Measurements from ENCODE around the gene STRN4. TPM values are rescaled to one million over a fixed set of nuclear protein-coding genes. Genes with fewer than 3 reads are reported as not detected.
"Not testable (repeated sequence)": the region's sequence is repeated elsewhere in the genome, so short reads cannot be mapped to it uniquely, and the experiment has no call there.

The STRN4 gene
- total RNA-seq, 1 experiment from 2014 or later = 134 TPM

DNA sequence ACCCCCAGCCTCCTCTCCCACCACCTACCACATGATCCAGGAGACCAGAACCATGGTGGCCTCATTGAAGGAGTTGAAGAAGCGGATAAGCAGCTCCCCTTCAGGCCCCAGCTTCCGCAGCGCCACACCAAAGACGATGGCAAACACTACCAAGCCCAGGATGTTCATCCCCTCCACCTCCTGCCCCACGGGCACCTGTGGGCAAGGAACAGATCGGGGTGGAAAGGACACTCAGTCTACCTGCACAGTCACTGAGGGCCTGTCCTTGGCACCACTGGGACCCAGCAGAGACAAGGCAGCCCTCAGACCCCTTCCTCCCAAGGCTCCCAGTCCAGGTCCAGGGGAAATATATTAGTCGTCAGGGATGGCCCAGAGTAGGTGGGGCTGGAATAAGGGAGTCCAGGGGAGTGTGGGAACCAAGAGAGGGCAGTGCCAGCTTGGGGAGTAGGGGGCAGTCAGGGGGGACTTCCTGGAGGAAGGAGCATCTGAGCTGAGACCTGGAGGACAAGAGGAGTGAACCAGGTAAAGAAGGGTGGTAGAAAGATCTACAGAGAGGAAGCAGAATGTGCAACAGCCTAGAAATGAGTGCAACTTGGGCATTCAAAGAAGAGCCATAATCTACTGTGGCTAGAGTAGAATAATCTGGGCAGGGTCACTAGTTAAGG lies 36.2 kb upstream of the STRN4 start:
- Histone ChIP-seq H3K36me3 (ENCODE audit: insufficient read depth, low read length, poor library complexity, severe bottlenecking) (peaks cover 77% of the 10 kb centered on the region), H3K27ac (ENCODE audit: low read depth, low read length, poor library complexity, severe bottlenecking) (peak overlapping the region; percentile 92), H3K9me3 (ENCODE audit: low read depth, low read length, poor library complexity, severe bottlenecking) (no peaks in the 10 kb centered on the region), H3K27me3 (replicated peaks; ENCODE audit: insufficient read depth, low read depth, low read length, poor library complexity) (no peaks in the 10 kb centered on the region), H3K4me3 (ENCODE audit: low read depth, low read length, poor library complexity, severe bottlenecking) (no peak overlapping the region), H3K4me1 (ENCODE audit: insufficient read depth, low read length, poor library complexity, severe bottlenecking) (peaks cover 24% of the 10 kb centered on the region)
- TF ChIP-seq, protein P1, sequence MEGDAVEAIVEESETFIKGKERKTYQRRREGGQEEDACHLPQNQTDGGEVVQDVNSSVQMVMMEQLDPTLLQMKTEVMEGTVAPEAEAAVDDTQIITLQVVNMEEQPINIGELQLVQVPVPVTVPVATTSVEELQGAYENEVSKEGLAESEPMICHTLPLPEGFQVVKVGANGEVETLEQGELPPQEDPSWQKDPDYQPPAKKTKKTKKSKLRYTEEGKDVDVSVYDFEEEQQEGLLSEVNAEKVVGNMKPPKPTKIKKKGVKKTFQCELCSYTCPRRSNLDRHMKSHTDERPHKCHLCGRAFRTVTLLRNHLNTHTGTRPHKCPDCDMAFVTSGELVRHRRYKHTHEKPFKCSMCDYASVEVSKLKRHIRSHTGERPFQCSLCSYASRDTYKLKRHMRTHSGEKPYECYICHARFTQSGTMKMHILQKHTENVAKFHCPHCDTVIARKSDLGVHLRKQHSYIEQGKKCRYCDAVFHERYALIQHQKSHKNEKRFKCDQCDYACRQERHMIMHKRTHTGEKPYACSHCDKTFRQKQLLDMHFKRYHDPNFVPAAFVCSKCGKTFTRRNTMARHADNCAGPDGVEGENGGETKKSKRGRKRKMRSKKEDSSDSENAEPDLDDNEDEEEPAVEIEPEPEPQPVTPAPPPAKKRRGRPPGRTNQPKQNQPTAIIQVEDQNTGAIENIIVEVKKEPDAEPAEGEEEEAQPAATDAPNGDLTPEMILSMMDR (conservative IDR thresholded peaks at IDR 0.05; ENCODE audit: low read depth, low read length) = no peak
- no peak for TF ChIP-seq EZH2 (IDR thresholded peaks at IDR 0.05; ENCODE audit: borderline replicate concordance, low read depth, low read length, poor library complexity, severe bottlenecking)
- DNase-seq (ENCODE audit: low spot score) = no peak
- CTCF ChIA-PET = no interaction called here
- intact Hi-C loops (cut with micrococcal nuclease; ENCODE audit: unreplicated experiment) = loop anchor here (10.0 kb wide), 1 partner anchor 332 kb away; the partner anchor contains the start of gene ZC3H4
- no TSS peak for BruUV-seq (replicated peaks)
- POLR2A ChIA-PET (ENCODE audit: low non-redundant PET) = no interaction called here

DNA sequence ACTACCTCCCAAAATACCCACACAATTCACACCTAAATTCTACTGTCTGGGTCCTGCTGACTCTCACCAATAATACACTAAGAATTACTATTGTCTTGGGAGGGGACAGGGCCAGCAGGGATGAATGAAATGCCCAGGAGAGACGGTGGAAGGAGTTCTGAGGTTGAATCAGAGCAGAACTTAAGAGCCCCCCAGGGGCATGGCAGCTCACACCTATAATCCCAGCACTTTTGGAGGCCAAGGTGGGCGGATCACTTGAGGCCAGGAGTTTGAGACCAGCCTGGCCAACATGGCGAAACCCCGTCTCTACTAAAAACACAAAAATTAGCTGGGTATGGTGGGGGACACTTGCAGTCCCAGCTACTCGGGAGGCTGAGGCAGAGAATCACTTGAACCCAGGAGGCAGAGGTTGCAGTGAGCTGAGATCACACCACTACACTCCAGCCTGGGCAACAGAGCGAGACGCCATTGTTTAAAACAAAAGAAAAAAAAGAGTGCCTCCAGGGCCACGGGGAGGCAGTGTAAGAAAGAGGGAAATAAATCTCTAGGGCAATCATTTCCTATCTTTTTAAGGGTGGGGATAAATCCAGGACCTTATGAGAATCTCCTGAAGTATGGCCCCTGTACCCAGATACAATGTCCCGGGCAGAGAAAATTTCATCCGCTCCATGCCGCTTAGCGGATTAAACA lies 31.9 kb upstream of the STRN4 start:
- H3K27ac ChIP-seq (ENCODE audit: low read depth, low read length, poor library complexity, severe bottlenecking); DNase-seq (ENCODE audit: low spot score); H3K4me1 ChIP-seq (ENCODE audit: insufficient read depth, low read length, poor library complexity, severe bottlenecking); H3K4me3 ChIP-seq (ENCODE audit: low read depth, low read length, poor library complexity, severe bottlenecking); H3K9me3 ChIP-seq (ENCODE audit: low read depth, low read length, poor library complexity, severe bottlenecking); H3K27me3 ChIP-seq (replicated peaks; ENCODE audit: insufficient read depth, low read depth, low read length, poor library complexity); BruUV-seq (replicated peaks); CTCF ChIA-PET; POLR2A ChIA-PET (ENCODE audit: low non-redundant PET); intact Hi-C loops (cut with micrococcal nuclease; ENCODE audit: unreplicated experiment): not testable (repeated sequence)
- H3K36me3 ChIP-seq (ENCODE audit: insufficient read depth, low read length, poor library complexity, severe bottlenecking) = peaks cover 88% of the 10 kb centered on the region

DNA sequence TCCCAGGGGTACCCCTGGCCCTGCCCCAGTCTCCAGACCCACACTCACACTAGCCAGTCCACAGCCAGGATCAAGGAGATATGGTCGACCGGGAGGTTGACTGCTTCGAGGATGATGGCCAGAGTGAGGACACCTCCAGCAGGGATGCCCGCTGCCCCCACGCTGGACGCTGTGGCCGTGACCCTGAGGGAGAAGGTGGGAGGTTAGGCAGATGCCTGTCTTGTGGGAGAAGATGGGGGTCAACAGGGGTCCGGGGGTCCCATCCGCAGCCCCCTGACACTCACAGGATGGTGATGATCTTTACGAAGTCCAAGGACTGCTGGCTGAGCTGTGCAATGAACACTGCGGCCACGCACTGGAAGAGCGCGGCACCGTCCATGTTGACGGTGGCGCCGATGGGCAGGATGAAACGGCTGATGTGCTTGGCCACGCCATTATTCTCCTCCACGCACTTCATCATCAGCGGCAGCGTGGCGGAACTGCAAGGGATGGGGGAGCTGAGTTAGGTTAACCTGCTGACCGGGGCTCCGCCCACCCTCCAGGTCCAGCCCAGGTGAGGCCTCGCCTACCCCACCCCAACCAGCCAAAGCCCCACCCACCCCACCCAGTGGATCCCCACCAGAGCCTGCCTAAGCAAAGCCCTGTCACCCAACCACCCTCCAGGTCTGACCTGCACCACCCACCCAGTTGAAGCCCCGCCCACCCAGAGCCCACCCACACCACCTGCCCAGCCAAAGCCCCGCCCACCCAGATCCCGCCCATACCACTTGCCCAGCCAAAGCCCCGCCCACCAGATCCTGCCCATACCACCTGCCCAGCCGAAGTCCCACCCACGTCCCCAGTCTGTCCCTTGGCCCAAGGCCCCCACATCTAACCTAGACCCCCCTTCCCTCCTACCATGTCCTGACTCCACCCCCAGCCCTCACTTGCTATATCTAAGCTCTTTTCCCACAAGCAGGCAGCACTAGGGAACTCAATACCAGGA lies 31.0 kb upstream of the STRN4 start:
- no peaks in the 10 kb centered on the region for H3K9me3 ChIP-seq (ENCODE audit: low read depth, low read length, poor library complexity, severe bottlenecking)
- no peak for TF ChIP-seq EZH2 (IDR thresholded peaks at IDR 0.05; ENCODE audit: borderline replicate concordance, low read depth, low read length, poor library complexity, severe bottlenecking)
- TF ChIP-seq, protein P1 (conservative IDR thresholded peaks at IDR 0.05; ENCODE audit: low read depth, low read length) = no peak
- no TSS peak for BruUV-seq (replicated peaks)
- H3K36me3 ChIP-seq (ENCODE audit: insufficient read depth, low read length, poor library complexity, severe bottlenecking) = peaks cover 79% of the 10 kb centered on the region
- no peak overlapping the region for H3K4me3 ChIP-seq (ENCODE audit: low read depth, low read length, poor library complexity, severe bottlenecking)
- POLR2A ChIA-PET (ENCODE audit: low non-redundant PET) = interaction anchor here (0.5 kb wide), 1 partner anchor 73 kb away, joined by 3 read pairs; the partner anchor contains the start of gene AP2S1
- intact Hi-C loops (cut with micrococcal nuclease; ENCODE audit: unreplicated experiment) = no loop called here
- H3K4me1 ChIP-seq (ENCODE audit: insufficient read depth, low read length, poor library complexity, severe bottlenecking) = no peaks in the 10 kb centered on the region
- DNase-seq (ENCODE audit: low spot score) = no peak
- no peak overlapping the region for H3K27ac ChIP-seq (ENCODE audit: low read depth, low read length, poor library complexity, severe bottlenecking)
- no peaks in the 10 kb centered on the region for H3K27me3 ChIP-seq (replicated peaks; ENCODE audit: insufficient read depth, low read depth, low read length, poor library complexity)
- CTCF ChIA-PET = no interaction called here

Measured in A673 (cell line).